NCI-H1436 (cell line): ENCODE data around the gene LMTK2.

Experiments
- DNase-seq: peaks from one replicate; lab custom pipeline; 2025; lab: John Stamatoyannopoulos, UW

The LMTK2 gene

DNA sequence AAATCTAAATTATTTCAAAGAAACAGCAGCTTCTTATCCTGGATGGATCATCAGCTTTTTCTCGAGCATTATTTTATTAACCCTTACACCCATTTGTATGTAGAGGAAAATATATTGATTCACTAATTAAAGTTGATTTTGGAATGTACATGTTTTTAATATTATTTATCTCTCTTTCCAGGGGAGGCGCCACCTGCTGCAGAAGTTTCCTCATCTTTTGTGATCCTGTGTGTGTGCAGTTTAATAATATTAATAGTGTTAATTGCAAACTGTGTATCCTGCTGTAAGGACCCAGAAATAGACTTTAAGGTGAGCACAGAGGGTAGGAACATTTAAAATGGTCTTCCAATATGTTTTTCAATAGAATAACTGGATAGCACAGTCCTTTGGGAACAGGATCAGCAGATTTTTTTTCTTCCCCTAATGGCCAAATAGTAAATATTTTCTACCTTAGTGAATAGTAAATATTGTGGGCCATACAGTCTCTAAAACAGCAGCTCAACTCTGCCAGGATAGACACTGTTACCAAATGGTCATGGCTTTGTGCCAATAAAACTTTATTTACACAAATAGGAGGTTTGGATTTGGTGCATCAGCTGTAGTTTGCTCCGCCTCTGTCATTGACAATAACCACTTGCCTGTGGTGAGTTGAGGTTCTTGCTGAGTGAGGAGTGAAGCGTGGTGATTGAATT is 30.6 kb downstream of the LMTK2 start:
- DNase-seq, result no peak

GRCh38 chr7:98137826-98138151 is 31.1 kb downstream of the LMTK2 start:
- no peak for DNase-seq

- no peak for DNase-seq
These were observed 32.0 kb downstream of the LMTK2 start for GRCh38 chr7:98138672-98139071.

GRCh38 chr7:98142658-98143057 is 36.0 kb downstream of the LMTK2 start:
- no peak for DNase-seq

DNA sequence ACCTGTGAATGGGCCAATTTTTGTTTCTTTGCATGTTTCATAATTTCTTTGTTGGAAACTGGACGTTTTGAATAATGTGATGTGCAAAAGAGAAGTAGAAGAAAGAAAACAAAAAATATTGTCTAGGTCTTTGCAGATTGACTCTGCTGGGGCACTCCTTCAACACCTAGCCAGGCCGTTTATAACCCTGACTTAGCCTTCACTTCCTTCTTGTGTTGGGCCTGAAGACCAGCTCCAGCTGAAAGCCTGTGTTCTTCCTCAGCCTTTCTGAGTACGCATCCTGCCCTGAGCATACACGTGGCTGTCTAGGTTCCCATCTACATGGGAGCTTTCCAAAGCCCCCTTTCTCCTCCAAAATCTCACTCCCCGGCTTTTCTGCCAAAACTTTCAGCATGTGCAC is 41.9 kb downstream of the LMTK2 start:
- no peak for DNase-seq

GRCh38 chr7:98149116-98149692 is 42.5 kb downstream of the LMTK2 start:
- no peak for DNase-seq

GRCh38 chr7:98151884-98152283 is 45.2 kb downstream of the LMTK2 start:
- DNase-seq, result no peak

- DNase-seq, result no peak
These were observed 50.0 kb downstream of the LMTK2 start for GRCh38 chr7:98156700-98157099.

GRCh38 chr7:98157761-98158160 is 51.1 kb downstream of the LMTK2 start:
- DNase-seq, result no peak

DNA sequence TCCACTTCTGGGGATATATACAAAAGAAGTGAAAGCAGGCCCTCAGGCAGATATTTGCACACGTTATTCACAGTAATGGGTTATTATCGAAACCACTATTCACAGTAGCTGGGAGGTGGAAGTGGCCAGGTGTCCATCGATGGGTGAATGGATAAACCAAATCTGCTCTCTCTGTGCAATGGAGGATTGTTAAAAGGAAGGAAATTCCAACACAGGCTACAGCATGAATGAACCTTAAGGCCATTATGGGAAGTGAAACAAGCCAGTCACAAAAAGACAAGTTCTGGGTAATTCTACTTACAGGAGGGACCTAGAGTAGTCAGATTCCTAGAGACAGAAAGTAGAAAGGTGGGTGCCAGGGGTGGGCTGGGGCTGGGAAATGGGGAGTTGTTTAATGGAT is 56.1 kb downstream of the LMTK2 start:
- no peak for DNase-seq

DNA sequence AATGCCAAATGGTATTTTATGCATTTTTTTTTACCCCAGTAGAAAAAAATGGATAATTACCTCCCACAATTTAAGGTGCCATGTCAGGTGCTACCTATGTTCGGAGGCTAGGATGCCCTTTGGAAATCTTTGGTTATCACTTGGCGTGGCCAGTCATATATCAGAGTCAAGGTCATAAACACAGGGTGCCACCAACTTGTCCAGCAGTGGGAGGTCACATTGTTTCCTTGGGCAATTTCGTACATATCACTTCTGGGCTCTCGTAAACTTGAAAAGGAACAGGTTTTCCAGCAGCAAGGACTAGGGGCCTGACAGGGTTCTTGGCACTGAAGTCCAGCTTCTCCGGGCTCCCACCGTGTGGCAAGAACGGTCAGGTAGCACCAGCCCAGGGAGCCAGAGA is 56.6 kb downstream of the LMTK2 start:
- DNase-seq, result no peak

- no peak for DNase-seq
These were observed 57.2 kb downstream of the LMTK2 start for GRCh38 chr7:98163704-98164494.

- DNase-seq, result peak; percentile 30
These were observed 59.4 kb downstream of the LMTK2 start for GRCh38 chr7:98165827-98166667.

DNA sequence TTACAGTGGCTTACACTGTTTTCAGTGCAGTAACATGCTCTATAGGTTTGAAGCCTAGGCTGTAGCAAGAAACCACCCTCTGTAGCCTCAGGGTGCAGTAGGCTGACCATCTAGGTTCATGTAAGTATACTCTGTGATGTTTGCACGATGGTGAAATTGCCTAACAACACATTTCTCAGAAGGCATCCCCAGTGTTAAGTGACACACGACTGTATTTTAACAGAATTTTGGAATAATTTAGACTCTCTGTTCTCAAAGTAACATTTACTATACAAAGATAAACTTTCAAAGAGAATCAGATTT is 60.0 kb downstream of the LMTK2 start:
- no peak for DNase-seq

DNA sequence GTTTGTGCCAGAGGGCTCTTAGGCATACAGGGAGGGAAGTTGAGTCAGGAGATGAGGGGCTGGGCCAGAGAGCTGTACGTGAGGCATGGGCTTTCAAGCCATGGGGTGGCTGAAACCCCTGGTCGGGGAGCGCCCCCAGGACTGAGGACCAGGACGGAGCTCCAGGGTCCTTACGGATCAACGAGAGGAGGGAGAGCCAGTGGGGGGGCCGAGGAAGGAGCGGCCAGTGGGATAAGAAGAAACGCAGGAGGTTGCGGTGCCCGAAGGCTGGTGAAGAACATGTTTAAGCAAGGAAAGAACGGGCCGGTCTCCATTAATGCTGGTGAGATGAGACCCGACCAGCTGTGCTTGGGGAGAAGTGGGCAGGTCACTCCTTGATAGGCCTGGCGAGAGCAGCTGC is 61.0 kb downstream of the LMTK2 start:
- DNase-seq, result no peak

DNA sequence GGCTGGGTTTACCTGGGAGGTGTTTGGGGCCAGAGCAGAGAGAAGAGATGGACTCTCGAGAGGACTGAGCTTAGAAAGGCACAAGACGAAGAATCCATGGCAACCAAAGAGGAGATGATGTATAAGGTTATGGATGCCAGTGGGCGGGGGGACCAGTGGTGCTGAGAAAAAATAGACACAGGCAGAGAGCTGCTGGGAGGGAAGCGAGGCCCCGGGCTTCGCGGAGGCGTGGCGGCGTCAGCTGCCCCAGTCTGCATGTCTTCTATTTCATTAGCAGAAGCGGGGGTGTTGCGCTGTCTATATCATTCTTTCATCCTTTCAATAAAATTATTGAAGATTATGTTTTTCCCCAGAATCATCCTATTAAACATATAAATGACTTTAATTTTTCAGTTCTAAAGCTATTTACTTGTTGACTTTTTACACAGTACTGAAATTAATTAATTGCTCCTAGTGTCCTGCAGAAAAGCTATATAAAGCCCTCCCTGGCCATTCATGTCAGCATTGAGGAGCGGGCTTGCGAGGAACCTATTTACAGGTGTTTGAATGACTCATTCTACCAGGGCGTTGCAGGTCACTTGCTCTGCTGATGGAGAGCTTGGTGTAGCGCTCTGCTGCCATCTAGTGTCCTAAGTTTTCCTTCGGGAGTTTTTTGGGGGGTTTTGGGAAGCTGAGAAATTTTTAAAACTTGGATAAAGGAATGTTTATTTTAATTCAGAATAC is 61.7 kb downstream of the LMTK2 start:
- peak; percentile 51 for DNase-seq

DNA sequence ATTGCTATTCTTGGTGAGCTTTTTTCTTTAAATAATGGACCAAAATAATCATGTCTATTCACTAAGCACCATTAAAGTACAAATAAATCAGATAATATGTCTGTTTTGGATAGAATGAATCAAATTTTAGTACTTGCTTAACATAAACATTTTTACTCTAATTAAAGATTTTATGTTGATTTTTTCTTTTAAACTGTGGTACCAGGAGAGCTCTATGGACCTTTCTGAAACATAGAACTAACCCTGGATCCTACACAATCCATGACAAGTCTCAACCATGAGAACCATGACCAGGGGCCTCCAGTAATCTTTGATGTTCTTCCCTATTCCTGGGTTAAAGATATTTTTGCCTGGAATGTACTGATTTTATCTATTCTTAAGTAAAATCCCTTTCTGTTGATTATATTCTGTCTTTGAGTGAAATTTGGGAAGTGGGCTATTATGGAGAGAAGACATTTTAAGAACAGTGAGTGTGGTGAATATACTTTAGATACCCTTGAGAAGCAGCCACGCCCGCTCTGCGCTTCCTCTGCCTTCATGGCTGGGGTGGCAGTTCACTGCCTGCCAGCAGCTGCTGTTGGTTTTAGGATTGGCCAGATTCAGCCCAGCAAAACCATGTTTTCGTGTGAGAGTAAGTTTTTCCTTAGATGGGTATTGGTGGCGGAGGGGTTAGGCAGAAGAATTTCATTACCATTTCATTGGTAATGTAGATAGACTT is 62.4 kb downstream of the LMTK2 start:
- no peak for DNase-seq

DNA sequence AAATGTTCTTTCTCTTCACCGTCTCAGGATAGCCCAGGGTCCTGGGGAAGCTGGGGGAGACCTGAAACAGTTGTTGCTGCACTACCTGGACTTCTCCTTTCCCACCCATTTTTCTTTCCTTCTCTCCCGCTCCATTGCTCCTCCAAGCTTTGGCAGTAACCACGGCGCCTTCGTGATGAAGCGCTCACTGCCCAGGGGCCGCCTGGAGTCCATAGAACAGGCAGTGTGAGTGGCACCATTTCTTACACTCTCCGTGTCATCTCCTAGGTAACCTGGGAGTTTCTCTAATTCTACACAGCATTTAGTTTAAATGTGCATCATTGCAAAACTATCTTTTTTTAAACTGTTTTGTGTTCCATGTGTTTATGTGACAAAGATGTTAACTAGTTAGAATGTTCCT is 64.3 kb downstream of the LMTK2 start:
- no peak for DNase-seq

DNA sequence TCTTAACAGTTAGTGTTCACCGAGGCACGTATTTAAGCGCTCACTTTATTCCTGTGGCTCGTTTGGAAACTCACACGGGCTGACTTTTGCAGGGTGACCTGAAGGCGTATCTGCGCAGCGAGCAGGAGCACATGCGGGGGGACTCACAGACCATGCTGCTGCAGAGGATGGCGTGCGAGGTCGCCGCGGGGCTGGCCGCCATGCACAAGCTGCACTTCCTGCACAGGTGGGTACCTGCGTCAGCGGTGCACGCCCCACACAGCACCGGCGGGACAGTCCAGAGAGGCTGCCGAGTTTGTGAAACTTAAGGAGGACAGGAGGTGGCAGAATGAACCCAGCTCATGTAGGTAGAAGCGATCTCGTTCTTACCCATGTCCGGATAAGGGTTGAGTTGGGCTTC is 64.8 kb downstream of the LMTK2 start:
- no peak for DNase-seq

GRCh38 chr7:98174334-98175259 is 67.9 kb downstream of the LMTK2 start:
- DNase-seq, result no peak
